SHP77 (cell line): ENCODE data around the gene C1orf21.
"Not testable (repeated sequence)": the region's sequence is repeated elsewhere in the genome, so short reads cannot be mapped to it uniquely, and the experiment has no call there.

Experiments used
- DNase-seq, 2 experiments: peaks; one replicate each; lab custom pipeline; 2025; lab: John Stamatoyannopoulos, UW

The C1orf21 gene, protein sequence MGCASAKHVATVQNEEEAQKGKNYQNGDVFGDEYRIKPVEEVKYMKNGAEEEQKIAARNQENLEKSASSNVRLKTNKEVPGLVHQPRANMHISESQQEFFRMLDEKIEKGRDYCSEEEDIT

DNA sequence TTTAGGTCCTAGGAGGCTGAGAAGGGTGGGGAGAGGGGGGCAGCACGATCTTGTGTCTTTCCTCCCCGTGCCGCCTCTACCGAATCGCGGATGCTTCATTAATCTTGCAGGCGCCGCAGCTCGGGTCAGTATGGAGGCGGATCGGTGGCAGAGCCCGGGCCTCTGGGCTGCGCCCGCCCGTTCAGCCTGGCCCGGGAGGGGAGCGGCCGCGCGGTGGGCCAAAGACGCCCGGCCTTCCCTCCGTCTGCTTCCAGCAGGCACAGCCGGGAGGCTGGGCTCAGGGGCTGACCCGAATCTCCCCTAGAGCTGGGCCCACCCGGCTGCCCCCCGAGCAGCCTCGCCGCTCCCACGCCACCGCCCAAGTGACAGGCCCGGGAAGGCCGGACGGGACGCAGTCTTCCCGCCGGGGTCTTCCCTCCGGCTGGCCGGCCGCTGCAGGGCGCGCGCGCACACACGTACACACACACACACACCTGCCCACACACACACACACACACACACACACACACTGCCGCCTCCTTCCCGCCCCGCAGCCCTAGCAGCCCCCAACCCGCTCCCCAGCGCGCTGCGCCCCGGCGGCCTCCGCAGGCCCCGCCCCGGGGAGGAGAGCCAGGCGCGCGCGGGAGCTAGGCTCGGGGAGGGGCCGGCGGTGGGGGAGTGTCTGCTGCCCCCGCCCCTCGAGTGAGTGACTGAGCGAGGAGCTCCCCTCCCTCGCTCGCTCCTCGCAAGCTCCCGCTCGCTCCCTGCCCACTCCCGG is at the start of gene C1orf21:
Gene C1orf21 (plus strand): TSS at position 718 of the 757 bp plus-strand sequence. CDS start 90,481 bp downstream, outside the sequence.
- peak; percentile 78 to 82 for DNase-seq

- not testable (repeated sequence) for DNase-seq
Observed at GRCh38 chr1:184337865-184338264, 49.0 kb upstream of the C1orf21 start.

- no peak for DNase-seq
Observed at GRCh38 chr1:184340984-184341383, 45.8 kb upstream of the C1orf21 start.

- DNase-seq, result no peak
Observed at GRCh38 chr1:184350573-184350972, 36.3 kb upstream of the C1orf21 start.

GRCh38 chr1:184351416-184351975 is 35.3 kb upstream of the C1orf21 start:
- no peak for DNase-seq

DNA sequence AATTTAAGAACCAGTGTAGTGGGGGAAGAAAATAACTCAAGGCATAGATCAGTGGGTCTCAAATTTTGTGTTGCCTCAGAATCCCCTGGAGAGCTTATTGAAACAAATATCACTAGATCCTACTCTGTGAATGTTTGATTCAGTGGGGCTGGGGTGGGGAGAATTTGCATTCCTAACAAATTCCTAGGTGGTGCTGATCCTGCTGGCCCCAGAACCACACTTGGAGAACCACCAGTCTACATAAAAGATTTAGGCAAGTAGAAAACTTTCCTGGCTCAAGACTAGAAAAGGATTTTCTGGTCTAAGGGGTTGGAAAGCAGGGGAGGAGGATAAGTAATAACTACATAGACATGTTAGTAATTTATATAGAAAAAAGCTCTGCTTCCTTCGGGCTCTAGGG is 34.1 kb upstream of the C1orf21 start:
- DNase-seq, result no peak

- no peak for DNase-seq
Observed at GRCh38 chr1:184354719-184355118, 32.1 kb upstream of the C1orf21 start.

GRCh38 chr1:184356891-184357290 is 29.9 kb upstream of the C1orf21 start:
- DNase-seq, result no peak

DNA sequence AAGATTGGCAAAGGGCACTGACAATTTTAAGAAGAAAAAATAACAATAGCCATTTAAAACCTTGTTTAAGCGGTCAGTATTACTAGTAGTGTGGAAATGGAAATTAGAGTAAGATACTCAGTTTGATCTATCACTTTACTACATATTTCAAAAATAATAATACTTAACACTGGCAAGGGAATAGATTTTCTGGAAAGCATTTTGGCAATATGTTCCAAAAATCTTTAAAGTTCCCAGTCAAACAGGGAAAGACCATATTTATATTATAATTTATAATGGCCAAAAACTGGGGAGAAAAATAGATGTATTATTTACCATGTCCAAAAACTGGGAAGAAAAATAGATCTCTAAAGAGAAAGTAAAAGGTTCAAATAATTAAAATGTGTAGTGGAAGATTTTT is 28.6 kb upstream of the C1orf21 start:
- no peak for DNase-seq

DNA sequence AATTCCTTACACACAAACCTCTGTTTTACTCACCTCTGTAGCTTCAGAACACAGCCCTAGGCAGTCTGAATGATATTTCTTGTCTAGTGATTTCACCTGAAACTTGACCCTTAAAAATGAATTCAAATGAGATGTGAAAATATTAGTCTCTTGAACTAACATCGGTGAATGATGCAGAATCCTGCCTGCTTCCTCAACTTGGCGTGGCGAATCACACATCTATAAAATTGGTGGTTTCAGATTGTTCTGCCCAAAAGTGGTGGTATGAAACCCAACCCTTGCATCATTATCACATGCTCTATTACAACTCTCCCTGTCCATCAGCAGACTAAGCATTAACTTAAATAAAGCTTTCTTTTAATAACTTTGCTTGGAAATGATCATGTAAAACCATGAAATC is 26.9 kb upstream of the C1orf21 start:
- DNase-seq, result no peak

GRCh38 chr1:184362876-184363275 is 24.0 kb upstream of the C1orf21 start:
- DNase-seq, result no peak

- no peak for DNase-seq
Observed at GRCh38 chr1:184365699-184366098, 21.1 kb upstream of the C1orf21 start.

- DNase-seq, result no peak
Observed at GRCh38 chr1:184366997-184367396, 19.8 kb upstream of the C1orf21 start.

GRCh38 chr1:184367427-184368038 is 19.3 kb upstream of the C1orf21 start:
- DNase-seq, result no peak

GRCh38 chr1:184368354-184368753 is 18.5 kb upstream of the C1orf21 start:
- DNase-seq, result no peak

DNA sequence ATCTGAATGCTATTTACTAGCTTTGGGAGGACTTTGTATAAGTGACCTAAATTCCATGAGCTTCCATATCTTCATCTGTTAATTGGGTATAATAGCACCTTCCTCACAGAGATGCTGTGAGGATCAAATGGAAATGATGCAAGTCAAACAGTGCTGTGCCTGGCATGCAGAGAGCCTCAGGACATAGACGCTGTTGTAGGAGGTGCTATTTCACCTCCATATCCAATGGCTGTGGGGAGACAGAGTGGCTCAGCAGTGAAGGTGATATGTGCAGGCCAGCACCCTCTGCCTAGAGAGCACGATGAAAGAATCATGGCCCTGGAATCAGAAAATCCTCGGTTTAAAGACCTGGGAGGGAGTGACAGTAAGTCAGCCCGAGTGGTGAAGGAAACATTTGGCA is 16.0 kb upstream of the C1orf21 start:
- DNase-seq, result no peak

DNA sequence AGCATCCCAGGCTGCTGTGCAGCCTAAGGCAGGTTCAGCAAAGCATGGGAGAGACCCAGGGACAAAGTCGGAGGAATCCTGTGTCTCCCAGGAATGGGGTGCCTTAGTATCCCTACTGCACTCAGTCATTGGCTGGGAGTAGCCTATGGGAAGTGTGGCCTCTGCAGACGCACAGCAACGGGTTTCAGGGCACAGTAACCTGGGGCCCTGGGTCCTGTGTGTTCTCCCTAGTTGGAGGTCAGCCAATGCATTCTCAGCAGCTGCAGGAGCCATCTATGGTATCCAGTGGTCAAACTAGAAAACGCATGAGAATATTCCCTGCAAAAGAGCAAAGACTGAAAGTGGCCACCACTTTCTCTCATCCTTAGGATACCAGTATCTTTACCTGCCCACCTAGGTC is 13.7 kb upstream of the C1orf21 start:
- peak; percentile 13 to 39 for DNase-seq

DNA sequence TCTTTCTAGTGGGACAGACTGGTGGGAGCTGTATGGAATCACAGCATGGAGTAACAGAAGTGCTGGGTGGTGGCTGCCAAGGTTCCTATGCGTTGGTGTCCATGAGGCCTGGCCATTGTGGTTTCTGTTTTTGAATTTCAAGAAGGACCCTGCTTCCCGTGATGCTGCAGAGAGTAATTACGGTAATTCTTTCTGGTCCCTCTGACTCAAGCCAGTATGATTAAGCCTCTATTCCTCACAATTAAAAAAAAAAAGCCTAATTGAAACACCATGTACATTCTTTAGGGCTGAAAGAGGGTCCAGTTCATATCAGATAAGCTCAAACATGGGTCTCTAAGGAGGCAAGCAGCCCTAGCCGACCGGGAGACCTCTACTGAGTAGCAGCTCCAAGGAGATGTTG is 10.5 kb upstream of the C1orf21 start:
- DNase-seq, result no peak

GRCh38 chr1:184379111-184379752 is 7.6 kb upstream of the C1orf21 start:
- DNase-seq, result peak in 1 of 2 experiments; percentile 9

GRCh38 chr1:184380468-184380867 is 6.4 kb upstream of the C1orf21 start:
- no peak for DNase-seq

DNA sequence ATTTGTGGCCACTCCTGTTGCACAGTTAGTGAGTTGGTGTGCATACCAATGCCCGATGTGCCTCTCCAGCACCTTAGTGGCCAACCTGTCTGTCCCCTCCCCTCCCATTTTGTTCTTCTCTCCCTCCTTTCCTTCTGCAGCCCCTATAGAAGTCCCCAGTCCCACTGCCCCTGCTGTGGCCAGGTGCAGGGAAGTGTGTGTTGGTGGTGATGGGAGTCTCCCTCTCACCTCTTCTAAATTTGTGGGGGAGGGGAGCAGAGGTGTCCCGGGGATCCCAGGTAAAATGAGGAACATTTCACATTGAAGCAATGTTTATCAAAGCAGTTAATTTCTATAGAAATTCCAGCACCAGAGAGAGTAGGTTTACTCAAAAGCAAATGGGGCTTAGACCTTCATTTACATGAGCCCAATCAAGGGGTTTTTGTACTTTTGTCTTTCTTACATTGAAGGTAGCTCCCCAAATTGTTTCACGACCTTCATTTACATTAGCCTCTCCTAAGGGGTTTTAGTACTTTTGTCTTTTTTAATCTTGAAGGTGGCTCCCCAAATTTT is 3.0 kb upstream of the C1orf21 start:
- DNase-seq, result no peak

DNA sequence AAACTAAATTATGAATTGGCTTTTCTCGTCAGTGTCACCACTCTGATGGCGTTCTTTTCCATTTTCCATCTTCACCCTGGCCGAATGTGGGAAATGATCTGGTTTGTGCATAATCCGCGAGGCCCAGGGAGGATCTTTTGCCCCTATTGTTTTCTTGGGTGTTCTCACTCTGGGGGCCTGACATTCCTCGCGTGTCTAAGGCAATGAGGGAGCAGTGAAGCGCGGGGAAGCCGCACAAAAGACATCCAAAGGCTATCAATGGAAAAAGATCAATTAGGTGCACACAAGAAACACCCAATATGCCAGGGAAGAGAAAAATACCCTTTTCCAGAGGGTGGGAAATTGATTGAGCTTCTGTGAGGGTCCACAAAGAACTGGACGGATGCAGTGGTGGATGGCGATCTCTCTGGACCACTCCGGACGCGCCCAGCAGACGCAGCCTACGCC is 941 bp upstream of the C1orf21 start:
- DNase-seq, result no peak
